ENCODE measurements around the gene ARSJ. TPM values are rescaled to one million over a fixed set of nuclear protein-coding genes. Genes with fewer than 3 reads are reported as not detected.

The ARSJ gene
- total RNA-seq, 1 experiment from 2014 or later: 16.4 TPM

DNA sequence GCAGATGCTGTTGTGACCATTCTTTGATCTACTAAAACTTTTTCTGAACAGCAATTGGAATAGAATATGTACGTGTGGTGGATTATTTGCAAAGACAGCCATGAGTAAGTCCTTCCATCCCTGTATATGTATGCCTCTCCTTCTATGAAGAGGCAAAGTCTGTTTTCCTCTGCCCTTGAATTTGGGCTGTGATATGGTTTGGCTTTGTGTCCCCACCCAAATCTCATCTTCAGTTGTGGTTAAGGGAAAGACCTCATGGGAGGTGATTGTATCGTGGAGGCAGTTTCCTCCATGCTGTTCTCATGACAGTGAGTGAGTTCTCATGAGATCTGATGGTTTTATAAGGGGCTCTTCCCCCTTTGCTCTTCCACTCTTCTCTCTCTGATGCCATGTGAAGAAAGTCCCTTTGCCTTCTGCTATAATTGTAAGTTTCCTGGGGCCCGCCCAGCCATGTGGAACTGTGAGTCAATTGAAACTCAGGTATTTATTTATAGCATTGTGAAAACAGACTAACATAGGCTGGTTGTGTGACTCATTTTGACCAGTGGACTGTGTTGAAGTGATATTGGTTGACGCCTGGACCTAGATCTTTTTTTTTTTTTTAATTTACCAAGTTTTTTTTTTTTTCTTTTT lies 109.6 kb downstream of the ARSJ start:
- Histone ChIP-seq H3K27ac (ENCODE audit: low read length) (no peak overlapping the region), H3K27me3 (ENCODE audit: low read length) (no peaks in the 10 kb centered on the region), H3K4me3 (ENCODE audit: low read length) (no peak overlapping the region), H3K9me3 (ENCODE audit: low read length) (no peaks in the 10 kb centered on the region), H3K9me2 (replicated peaks; ENCODE audit: low read length) (no peaks in the 10 kb centered on the region), H3K36me3 (ENCODE audit: low read depth, low read length) (no peaks in the 10 kb centered on the region), H3K4me1 (ENCODE audit: insufficient read depth, low read length) (no peaks in the 10 kb centered on the region), H3K9ac (ENCODE audit: low read length) (no peak overlapping the region), H3K4me2 (ENCODE audit: low read length) (no peak overlapping the region), H3K79me2 (ENCODE audit: low read length) (no peaks in the 10 kb centered on the region), H2AFZ (ENCODE audit: low read length) (no peak overlapping the region), H3F3A (ENCODE audit: low read length, unreplicated experiment) (no peaks in the 10 kb centered on the region), H4K20me1 (ENCODE audit: low read length) (no peaks in the 10 kb centered on the region)
- ATAC-seq: no peak
- CTCF ChIA-PET: no interaction called here
- POLR2A ChIA-PET (ENCODE audit: unreplicated experiment): no interaction called here
- intact Hi-C loops (cut with micrococcal nuclease): no loop called here
- TF ChIP-seq, protein P1, sequence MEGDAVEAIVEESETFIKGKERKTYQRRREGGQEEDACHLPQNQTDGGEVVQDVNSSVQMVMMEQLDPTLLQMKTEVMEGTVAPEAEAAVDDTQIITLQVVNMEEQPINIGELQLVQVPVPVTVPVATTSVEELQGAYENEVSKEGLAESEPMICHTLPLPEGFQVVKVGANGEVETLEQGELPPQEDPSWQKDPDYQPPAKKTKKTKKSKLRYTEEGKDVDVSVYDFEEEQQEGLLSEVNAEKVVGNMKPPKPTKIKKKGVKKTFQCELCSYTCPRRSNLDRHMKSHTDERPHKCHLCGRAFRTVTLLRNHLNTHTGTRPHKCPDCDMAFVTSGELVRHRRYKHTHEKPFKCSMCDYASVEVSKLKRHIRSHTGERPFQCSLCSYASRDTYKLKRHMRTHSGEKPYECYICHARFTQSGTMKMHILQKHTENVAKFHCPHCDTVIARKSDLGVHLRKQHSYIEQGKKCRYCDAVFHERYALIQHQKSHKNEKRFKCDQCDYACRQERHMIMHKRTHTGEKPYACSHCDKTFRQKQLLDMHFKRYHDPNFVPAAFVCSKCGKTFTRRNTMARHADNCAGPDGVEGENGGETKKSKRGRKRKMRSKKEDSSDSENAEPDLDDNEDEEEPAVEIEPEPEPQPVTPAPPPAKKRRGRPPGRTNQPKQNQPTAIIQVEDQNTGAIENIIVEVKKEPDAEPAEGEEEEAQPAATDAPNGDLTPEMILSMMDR (conservative IDR thresholded peaks at IDR 0.05; ENCODE audit: low read depth, low read length): no peak
- TF ChIP-seq EZH2 (IDR thresholded peaks at IDR 0.05; ENCODE audit: low read length, unreplicated experiment) (no peak), EZH2phosphoT487 (IDR thresholded peaks at IDR 0.05; ENCODE audit: borderline replicate concordance, low read length) (no peak)
- no TSS peak for BruUV-seq (replicated peaks)
- DNase-seq: peak; percentile 40

DNA sequence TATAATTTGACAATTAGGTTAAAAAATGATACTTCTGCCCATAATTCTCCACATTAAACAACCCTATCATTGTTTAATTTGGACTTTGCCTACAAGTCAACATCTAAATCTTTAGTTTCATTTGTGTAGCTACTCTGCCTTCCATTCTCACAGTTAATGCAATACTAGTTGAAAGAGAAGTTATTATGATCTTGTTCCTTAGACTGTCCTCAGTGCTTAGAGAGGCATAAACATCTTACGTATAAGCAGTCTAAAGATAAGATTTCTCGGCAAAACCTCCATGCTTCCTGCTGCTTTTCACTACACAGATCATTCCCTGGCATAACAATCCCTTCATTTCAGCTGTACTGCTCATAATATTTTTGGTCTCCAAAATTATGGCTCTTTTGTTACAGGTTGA lies 112.8 kb downstream of the ARSJ start:
- Histone ChIP-seq H3K27me3 (ENCODE audit: low read length) (no peaks in the 10 kb centered on the region), H3K9me3 (ENCODE audit: low read length) (no peaks in the 10 kb centered on the region), H3F3A (ENCODE audit: low read length, unreplicated experiment) (no peaks in the 10 kb centered on the region), H3K4me2 (ENCODE audit: low read length) (no peak overlapping the region), H3K9ac (ENCODE audit: low read length) (no peak overlapping the region), H3K79me2 (ENCODE audit: low read length) (no peaks in the 10 kb centered on the region), H3K36me3 (ENCODE audit: low read depth, low read length) (no peaks in the 10 kb centered on the region), H2AFZ (ENCODE audit: low read length) (no peak overlapping the region), H3K4me1 (ENCODE audit: insufficient read depth, low read length) (no peaks in the 10 kb centered on the region), H3K27ac (ENCODE audit: low read length) (no peak overlapping the region), H4K20me1 (ENCODE audit: low read length) (no peaks in the 10 kb centered on the region), H3K9me2 (replicated peaks; ENCODE audit: low read length) (no peaks in the 10 kb centered on the region), H3K4me3 (ENCODE audit: low read length) (no peak overlapping the region)
- POLR2A ChIA-PET (ENCODE audit: unreplicated experiment): no interaction called here
- TF ChIP-seq, protein P1 (conservative IDR thresholded peaks at IDR 0.05; ENCODE audit: low read depth, low read length): no peak
- TF ChIP-seq EZH2 (IDR thresholded peaks at IDR 0.05; ENCODE audit: low read length, unreplicated experiment) (no peak), EZH2phosphoT487 (IDR thresholded peaks at IDR 0.05; ENCODE audit: borderline replicate concordance, low read length) (no peak)
- DNase-seq (no peak), ATAC-seq (no peak)
- BruUV-seq (replicated peaks): no TSS peak
- intact Hi-C loops (cut with micrococcal nuclease): no loop called here
- CTCF ChIA-PET: no interaction called here

DNA sequence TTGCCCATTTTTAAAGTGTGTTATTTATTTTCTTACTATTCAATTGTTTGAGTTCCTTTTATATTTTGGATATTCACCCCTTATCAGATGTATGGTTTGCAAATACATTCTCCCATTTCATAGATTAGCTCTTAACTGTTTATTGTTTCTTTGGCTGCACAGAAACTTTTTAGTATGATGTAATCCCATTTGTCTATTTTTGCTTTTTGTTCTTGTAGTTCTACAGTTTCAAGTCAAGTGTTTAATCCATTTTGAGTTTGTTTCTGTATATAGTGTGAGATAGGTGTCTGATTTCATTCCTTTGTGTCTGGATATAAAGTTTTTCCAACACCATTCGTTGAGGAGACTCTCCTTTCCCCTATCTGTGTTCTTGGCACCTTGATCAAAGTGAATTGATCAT lies 120.5 kb downstream of the ARSJ start:
- ATAC-seq: no peak
- POLR2A ChIA-PET (ENCODE audit: unreplicated experiment): no interaction called here

More for the DNA sequence above, 120.5 kb downstream of the ARSJ start:
- Histone ChIP-seq H3F3A (ENCODE audit: low read length, unreplicated experiment) (no peaks in the 10 kb centered on the region), H3K36me3 (ENCODE audit: low read depth, low read length) (no peaks in the 10 kb centered on the region), H3K4me2 (ENCODE audit: low read length) (no peak overlapping the region), H3K9ac (ENCODE audit: low read length) (no peak overlapping the region), H4K20me1 (ENCODE audit: low read length) (no peaks in the 10 kb centered on the region), H3K27ac (ENCODE audit: low read length) (no peak overlapping the region), H3K27me3 (ENCODE audit: low read length) (no peaks in the 10 kb centered on the region), H3K9me2 (replicated peaks; ENCODE audit: low read length) (no peaks in the 10 kb centered on the region), H3K9me3 (ENCODE audit: low read length) (no peaks in the 10 kb centered on the region), H3K4me1 (ENCODE audit: insufficient read depth, low read length) (no peaks in the 10 kb centered on the region), H2AFZ (ENCODE audit: low read length) (no peak overlapping the region), H3K4me3 (ENCODE audit: low read length) (no peak overlapping the region), H3K79me2 (ENCODE audit: low read length) (no peaks in the 10 kb centered on the region)
- no peak for DNase-seq
- intact Hi-C loops (cut with micrococcal nuclease): no loop called here
- no TSS peak for BruUV-seq (replicated peaks)
- CTCF ChIA-PET: no interaction called here
- TF ChIP-seq, protein P1 (conservative IDR thresholded peaks at IDR 0.05; ENCODE audit: low read depth, low read length): no peak
- TF ChIP-seq EZH2phosphoT487 (IDR thresholded peaks at IDR 0.05; ENCODE audit: borderline replicate concordance, low read length) (no peak), EZH2 (IDR thresholded peaks at IDR 0.05; ENCODE audit: low read length, unreplicated experiment) (no peak)
